Stimulated activated CD8-positive, alpha-beta memory T cell treated with anti-CD3 and anti-CD28 coated beads, Interleukin-7, amount 100 ng/mL, for 4 hours (primary cell): ENCODE measurements around the gene ADCY6.

Experiments
- DNase-seq, 2 donors: peaks; one replicate each; pipeline ENCODE4 v3.0.0-alpha.2; 2020; ENCODE audit warnings: low read depth in 2 of 2

ADCY6 gene

DNA sequence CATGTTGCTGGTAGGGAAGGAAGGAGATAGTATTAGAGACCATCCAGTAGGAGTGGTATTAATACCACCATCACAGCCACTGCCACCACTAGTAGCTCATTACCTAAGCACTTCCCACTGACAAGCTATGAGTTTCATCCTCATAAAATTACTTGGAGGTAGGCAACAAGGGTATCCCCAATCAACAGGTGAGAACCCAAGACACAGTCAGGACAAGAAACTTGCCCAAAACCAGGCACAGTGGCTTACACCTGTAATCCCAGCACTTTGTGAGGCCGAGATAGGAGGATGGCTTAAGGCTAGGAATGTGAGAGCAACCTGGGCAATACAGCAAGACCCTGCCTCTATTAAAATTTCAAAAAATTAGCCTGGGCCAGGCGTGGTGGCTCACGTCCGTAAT is 5.5 kb downstream of the ADCY6 start:
- no peak for DNase-seq

DNA sequence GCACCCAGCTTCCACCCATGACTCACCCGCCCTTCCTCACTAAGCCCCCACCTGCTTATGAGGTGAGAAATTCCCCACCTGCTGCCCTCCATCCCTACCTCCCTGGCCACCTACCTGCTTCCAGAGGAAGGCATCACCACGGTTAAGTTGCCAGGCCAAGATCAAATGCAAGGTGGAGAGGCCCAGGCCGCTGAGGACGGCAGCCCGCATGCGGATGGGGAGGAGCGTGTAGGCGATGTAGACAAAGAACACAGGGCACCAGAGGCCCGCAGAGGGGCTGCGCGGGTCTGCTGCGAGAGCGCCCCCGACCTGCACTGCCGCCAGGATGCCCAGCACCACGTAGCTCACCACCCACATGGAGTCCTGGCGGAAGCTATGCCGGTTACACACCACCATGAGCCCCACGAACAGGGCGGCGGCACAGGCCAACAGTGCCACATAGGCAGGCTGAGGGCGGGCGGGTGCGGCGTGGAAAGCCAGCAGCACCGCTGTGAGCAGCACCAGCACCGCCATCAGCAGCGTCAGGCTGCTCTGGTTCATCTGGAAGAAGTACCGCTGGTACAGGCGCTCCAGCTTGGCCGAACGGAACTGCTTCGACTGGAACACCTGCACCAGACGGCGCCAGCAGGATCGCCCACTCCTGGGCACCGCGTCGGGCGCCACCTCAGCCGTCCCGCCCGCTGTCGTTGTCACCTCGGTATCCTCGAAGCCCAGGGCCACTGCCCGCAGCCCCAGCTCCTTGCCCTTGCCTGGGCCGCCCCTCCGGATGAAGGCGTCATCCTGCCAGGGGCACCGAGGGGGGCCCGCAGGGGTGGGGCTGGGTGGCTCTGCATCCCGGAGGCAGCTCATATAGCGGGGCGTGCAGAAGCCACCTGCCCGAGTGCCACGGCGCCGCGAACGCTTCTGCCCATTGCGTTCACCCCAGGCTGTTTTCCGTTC is 6.2 kb downstream of the ADCY6 start:
- DNase-seq, result no peak

DNA sequence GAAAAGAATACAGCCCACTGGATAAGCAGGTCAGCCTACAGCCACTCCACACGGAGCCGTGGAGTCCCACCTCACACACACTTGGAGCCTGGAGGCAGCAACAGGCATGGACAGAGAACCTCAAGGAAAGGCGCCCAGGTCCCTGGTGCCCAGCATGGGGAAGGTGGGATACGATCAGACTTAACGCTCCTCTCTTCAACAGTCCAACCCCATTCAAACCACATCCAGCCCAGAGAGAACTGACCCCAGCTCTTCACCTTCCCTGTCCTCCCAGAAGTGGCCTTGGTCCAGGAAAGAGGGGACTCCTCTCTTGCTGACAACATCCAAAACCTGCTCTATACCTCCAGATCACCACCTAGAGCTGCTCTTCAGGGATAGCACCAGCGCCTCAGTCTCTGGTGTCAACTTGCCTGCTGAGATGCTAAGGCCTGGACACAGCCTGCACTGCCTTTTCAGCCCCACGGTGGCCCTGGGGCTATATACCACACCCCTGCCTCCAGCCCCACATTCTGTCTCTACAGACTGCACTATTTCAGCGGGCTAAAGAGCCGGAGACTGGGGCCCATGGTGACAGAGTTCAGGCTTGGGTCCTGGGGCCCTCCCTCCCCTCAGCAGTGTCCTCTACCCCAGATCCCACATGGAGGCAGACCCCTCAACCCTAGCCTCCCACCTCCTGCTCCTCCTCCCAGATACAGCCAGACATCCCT is 7.0 kb downstream of the ADCY6 start:
- no peak for DNase-seq

DNA sequence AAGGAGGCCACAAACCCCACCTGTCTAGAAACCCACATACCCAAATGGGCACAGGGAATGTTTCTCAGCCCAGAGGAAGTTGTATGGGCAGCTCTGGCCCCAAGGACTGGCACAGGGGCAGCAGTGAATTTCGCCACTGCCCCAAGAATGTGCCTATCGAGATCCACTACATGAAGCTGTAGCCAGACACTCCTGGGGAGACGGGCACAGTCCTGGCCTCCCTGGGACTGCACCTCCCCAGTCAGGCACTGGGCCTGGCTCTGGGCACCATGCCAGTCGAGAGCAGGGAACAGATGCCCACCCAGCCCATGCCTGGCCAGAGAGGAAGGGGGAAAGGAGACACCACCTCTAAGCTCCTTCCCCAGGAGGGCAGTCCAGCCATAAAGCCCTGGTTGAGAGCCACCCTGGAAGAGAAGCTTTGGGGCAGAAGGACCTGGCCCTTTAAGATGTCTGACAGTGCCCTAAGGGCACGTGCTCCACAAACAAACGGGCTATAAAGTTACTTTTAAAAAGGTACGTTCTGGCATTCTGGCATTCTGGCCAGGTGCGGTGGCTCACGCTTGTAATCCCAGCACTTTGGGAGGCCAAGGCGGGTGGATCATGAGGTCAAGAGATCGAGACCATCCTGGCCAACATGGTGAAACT is 8.4 kb downstream of the ADCY6 start:
- no peak for DNase-seq

DNA sequence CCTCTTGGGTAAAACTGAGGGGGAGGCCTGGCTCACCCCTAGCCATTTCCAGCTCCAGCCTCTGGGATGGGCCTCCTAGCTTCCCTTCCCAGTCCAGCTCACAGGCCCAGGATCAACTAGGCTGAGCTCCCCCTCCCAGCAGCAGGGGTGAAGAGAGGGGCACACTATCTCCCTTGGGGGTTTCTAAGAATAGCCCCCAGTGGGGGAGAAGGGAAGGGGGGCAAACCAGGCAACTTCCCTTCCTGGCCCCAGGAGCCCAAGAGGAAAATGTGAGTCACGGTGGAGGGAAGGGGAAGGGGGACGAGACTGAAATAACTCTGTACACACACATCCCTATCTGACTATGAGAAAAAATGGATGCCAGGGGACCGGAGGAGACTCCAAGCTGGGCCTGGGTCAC is 9.0 kb downstream of the ADCY6 start:
- no peak for DNase-seq

DNA sequence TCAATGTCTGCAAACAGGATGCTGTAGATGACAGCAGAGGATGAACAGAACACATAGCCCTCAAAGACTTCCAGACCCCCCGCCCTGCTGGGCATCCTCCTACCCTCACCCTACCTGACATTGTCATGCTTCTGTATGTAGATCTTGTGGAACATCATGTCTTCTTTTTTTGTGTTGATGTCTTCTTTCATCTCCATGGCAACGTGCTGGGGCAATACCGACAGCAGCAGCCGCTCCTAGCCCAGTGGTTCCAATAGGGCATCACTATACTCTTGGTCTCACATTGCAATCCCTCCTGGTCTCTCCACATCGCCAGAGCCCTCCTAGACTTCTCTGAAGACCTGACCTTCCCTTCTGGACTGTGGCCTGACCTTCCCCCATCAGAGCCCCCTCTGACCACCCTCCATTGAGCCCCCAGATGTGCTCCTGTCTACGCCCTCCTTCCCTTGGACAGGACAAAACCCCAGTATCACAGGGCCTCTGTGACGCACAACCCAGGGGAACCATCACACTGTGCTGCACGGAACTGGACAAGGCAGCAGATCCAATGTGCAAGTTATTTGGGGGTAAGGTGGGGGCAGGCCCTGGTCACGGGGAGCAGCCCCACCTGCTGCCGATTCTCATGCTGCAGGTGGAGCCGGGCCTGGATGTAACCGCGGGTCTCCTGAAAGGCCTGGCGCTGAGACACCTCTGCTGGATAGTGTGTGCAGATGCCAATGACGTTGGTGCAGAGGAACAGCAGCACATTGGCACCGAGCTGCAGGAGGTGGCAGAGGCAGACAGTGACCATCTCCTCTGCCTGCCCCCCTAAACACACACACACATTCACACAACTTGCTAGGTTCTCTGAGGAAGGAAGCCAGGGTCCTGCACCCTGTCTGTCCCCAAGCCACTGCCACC is 11.1 kb downstream of the ADCY6 start:
- DNase-seq, result no peak

DNA sequence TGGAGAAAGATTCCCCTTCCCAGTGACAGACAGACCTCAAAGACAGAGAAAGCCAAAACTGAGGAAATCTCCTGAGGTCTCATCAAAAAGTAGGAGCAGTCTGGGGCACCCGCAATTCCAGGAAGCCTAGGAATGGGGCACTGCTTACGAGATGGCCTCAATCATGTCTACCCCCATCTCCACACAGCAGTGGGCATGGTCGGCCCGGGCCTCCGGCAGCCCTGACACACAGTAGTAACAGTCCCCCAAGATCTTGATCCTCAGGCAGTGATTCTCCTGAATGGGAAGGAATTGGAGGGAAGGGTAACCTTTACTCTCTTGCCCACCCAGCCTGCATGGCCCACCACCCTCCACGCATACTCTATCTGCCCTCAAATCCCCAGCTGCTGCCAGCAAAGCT is 11.9 kb downstream of the ADCY6 start:
- no peak for DNase-seq

DNA sequence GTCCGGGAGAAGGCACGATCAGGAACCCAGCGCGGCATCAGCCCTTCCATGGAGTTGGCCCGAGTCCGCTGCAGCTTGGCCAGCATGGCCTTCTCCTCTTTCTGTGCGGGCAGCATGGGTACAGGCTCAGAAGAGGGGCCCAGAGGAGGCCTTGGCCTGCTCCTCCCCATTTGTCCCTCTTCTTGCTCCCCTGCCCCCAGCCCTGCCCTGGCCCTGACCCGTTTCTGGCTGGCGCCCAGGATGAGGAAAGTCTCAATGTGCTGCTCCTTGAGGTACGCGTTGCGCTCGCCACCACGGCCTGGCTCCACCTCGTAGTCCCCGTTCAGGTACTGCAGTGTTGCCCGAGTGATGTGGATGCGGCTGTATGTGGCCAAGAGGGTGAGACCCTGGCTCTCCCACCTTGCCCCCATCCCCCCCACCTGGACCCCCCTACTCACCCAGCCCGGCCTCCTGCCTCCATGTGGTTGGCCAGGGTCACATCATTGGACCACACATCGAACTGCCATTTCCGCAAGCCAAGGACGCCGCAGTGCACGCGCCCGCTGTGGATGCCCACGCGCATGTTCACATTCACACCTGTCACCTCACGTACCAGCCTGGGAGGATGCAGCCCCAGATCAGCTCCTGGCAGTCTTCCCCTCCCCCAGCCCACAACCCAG is 12.8 kb downstream of the ADCY6 start:
- no peak for DNase-seq

DNA sequence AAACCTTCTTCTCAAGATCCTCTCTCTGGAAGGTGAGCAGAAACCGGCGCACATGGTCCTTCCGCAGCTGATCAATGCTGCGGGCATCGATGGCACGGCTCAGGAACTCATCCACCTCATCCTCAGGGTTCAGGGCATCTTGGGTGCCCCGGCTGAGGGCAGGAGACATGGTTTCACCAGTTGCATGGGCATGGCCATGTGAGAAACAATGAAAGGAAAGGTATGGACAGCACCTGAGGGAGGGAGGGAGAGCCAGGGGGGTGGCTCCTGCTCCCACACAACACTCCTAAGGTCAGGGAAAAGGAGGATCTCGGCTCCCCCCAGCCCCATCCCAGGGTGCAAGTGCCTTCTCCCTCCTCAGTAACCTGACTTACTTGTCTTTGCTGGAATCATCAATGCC is 13.6 kb downstream of the ADCY6 start:
- DNase-seq, result no peak

DNA sequence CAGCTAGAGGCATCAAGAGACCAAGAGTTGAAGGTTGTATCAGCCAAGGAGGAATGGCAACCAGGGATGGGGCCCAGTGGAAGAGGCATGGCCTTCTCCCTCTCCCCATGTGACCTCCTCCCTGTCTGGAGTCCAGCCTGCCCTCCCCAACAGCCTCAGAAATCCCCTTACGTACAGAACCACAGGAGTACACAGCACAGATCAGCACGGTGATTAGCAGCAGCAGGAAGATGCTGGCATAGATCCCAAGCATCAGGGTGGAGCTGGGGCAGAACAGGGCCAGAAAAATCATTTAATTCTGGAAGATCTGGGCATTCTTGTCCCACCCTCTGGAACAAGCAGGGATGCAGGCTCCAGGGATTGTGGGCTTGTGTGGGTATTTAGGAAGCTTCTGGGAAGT is 14.4 kb downstream of the ADCY6 start:
- DNase-seq, result no peak

DNA sequence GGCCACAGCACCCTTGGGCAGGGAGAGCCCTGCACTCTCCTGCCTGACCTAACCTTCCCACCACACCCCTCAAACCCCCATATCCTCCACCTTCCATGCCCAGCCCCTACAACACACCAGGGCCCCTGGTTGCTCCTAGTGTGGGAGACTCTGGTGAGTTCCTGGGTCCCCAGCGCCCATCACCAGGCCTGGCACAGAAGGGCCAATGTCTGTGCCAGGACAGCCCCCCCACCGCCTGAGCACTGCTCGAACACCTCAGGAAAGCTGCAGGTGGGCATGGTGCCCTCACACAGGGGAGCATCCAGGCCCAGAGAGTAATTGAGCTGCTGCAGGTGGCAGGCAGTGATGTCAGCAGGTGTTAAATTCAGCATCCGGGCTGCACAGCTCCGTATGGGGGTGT is 15.2 kb downstream of the ADCY6 start:
- DNase-seq, result no peak

DNA sequence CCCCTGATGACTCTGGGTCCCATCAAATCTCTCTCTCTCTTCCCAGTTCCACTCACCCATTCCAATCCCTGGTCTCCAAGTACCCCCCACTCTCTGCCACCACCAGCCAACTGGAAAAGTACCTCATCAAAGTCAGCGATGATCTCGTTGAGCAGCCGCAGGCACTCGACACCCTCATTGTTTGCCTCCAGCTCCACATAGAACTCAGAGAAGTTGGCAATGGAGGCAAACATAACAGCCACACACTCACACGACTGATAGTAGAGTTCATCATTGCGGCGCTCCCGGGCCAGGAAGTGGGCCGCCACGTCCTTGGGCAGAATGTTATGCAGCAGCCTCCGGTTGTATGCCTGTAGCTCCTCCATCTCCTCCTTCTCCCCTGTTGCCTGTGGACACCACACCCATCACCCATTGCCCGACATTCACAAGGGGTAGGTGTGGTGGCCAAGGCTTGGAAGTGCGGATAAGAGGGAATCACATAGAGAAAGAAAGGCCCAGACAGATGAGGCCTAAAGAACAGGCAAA is 17.2 kb downstream of the ADCY6 start:
- DNase-seq, result no peak

DNA sequence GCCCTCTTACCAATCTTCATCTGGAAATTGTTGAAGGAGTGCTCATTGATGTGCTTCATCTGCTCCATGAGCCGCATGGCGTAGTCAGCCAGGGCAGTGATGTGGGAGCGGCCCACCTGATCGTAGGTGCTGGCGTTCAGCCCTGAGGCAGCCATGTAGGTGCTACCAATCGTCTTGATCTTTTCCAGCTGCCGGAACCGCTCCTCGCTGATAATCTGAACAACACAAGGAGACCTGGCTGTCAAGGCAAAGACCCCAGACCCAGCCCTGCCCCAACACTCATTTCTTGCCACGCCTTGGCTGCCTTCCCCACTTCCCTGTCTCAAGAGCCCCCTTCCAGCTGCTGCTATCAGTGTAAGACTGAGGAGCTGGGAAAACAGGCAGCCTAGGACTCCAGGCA is 18.1 kb downstream of the ADCY6 start:
- no peak for DNase-seq

DNA sequence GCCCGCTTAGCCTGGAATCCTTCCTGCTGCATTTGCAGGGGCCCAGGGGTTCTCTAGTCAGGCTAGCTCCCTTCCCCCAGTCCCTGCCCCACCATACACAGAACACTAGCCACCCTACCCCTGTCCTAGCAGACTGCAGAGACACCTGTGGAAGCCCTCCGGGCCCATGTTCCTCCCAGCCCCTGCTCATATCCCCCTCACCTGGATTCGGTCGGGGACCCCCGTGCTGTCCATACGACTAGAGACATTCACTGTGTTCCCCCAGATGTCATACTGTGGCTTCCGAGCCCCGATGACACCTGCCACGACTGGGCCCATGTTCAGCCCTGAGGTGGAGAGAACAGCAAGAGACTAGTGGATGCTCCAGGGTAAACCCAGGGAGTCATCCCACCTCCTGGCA is 20.2 kb downstream of the ADCY6 start:
- DNase-seq, result no peak

DNA sequence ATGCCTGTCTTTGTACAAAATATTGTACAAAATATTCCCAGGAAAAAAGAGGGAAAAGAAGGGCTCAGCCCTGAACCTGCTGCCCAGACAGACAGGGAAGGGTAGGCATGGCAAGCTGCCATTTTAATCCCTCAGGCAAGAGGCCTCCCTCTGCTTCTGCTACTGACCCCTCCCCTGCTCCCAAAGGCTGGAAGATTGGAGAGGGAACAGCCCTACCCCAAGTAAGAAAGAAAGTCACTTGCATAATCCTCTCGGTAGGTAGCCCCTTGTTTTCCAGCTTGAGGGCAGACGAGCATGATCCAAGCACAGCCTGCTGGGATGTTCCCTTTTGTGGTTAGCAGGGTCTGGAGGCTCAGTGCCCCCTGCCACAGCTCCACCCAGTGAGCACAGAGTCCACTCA is 20.7 kb downstream of the ADCY6 start:
- no peak for DNase-seq

DNA sequence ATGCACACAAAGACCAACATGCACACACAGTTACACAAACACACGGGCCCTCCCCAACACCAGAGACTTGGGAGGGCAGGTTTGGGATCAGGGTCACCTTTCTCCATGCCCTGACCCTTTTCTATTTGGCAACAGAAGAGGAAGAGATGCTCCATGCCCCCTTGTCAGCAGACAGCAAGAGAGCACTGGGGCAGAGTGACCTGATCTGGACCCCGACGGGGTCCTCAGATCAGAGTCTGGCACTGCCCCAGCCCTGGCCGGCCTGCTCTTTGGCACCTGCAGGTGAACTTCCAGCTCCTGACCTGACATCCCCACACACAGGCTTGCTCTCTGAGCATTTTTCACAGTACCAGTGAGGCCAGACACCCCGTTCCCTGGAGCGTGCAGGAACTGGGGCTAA is 21.4 kb downstream of the ADCY6 start:
- no peak for DNase-seq

DNA sequence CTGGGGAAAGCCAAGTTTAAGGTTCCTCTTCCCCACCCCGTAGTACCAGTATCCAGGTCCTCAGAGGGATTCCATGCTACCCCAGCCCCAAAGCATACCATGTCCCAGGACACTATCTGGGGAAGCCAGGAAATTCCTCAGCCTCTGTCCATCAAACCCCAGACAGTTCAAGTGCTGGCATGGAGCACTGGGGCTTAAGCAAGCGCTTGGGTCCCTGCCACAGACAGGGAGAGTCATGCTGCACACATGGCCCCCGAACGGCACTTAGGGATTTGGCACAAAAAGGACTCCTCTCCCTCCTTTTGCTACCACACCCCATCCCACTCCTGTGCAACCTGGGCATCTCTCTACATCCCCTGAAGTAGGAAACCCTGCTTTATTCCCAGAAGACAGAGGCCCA is 21.8 kb downstream of the ADCY6 start:
- DNase-seq, result no peak

DNA sequence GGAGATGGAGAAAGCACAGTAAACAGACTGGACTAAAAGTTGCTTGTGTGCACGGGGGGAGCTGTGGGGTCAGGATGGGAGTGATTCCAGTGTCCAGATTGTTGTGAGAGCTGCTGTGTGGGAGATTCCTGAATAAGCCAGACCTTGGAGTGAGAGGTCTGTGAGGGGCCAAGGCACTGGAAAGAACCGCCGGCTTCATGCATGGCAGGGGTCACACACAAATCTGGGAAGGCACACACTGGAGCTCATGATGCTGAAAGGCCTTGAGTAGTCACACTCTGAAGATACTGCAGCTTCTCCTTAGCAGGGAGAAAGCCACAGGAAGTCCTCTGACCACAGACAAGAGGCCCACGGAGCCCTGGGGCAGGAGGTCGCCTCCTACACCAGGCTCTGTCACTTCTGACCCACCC is 23.1 kb downstream of the ADCY6 start:
- DNase-seq, result no peak

DNA sequence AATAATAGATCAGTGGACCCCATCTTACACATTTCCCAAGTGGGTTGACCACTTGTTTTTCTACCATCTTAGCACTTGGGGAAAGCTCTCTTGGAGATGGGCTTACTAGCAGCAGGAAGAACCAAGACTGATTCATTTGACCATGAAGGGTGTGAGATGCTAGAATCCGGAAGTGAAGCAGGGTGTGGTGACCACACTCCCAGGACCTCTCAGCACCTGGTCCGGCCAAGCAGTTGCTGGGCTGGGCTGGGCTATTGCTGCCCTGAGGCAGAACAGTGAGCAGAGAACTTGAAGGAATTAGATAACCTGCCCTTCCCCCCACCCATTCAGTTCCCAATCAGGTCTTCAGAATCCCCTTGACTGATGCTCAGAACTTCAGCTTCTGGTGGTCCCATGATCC is 24.4 kb downstream of the ADCY6 start:
- DNase-seq, result no peak

DNA sequence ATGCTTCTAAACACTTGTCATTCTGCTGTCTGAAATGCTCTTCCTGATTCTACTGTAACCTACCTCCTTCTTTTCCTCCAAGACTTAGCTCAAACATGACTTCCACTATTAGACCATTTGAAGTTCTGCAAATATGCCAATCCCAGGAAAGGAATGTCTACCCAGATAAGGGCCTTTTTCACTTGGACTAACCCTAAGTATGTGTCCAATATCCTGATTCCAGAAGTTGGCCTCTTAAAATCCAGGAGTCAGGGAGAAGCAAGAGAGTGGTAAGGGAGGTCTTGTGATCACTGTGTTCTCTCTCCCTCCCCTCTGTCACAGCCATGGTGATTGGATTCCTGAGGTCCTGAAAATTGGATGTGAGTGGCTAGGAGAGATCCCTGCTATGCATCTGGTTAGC is 30.2 kb downstream of the ADCY6 start:
- DNase-seq, result no peak

DNA sequence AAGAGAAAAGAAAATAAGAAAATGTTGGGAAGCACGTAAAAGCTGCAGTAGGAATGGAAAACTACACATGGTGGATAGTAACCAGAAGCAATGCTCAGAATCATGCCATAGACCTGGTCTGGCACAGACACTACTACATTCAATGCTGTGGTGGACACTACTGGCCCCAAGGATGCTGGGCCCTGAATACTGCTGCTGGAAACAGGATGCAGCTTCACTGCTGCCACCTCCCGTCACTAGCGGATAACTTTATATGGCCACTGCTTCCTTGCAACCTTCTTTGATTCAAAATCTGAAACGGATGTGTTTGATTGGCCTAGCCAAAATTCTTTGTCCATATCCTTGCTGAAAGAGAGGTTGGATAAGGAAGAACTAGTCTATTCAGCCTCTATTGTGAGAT is 30.7 kb downstream of the ADCY6 start:
- DNase-seq, result no peak
